Non-pigmented ciliary epithelial cell (primary cell): ENCODE measurements around the gene LRRC27.

ENCODE experiments used
- DNase-seq: peaks from one replicate; pipeline ENCODE4 v3.0.0-alpha.2; 2010; ENCODE audit warnings: low read depth

The LRRC27 gene

DNA sequence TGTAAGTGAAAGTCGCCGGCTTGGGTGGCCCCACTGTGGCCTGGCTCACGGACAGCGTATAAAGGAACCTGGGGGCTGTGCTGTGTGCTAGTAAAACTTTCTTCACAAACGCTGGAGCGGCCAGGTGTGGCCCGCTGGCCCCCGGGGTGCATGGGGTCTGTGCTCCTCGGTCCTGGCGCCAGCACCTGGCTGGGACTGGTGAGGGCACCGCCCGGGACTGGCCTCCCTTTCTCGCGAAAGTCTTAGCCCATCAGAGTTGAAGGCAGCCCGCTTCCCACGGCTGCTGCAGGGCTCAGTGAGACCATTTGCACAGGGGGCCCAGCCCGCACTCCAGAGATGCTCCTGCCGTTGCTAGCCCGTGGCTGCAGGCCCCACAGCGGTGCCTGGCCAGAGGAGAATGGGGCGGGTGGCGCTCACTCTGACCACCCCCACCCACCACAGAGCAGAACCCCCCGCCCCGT is 70.8 kb downstream of the LRRC27 start:
- DNase-seq = no peak

DNA sequence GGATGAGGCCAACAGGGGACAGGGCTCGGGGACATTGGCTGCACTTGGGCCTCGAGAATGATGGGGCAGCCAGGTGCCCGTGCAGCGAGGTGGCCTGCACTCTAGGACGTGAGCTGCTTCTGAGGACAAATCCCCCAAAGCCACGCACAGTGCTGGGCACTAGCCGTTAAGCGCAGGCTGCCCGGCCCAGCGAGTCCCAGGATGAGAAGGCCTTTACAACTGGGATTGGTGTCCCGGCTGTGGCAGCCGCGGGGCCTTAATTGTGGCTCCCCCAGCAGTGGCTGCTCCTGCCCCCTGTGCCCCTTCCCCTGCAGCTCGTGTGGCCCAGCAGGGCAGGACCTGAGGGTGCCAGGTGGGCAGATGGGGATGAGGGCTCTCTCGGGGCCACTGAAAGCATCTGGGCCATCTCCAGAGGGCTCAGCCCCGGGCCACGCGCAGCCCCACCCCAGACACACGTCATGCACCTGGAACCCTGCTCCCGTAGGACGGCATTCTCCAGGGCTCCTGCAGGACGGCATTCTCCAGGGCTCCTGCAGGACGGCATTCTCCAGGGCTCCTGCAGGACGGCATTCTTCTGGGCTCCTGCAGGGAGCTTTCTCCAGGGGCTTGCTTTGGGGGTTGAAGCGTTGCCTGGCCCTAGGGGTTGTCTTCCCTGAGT is 71.6 kb downstream of the LRRC27 start:
- no peak for DNase-seq

DNA sequence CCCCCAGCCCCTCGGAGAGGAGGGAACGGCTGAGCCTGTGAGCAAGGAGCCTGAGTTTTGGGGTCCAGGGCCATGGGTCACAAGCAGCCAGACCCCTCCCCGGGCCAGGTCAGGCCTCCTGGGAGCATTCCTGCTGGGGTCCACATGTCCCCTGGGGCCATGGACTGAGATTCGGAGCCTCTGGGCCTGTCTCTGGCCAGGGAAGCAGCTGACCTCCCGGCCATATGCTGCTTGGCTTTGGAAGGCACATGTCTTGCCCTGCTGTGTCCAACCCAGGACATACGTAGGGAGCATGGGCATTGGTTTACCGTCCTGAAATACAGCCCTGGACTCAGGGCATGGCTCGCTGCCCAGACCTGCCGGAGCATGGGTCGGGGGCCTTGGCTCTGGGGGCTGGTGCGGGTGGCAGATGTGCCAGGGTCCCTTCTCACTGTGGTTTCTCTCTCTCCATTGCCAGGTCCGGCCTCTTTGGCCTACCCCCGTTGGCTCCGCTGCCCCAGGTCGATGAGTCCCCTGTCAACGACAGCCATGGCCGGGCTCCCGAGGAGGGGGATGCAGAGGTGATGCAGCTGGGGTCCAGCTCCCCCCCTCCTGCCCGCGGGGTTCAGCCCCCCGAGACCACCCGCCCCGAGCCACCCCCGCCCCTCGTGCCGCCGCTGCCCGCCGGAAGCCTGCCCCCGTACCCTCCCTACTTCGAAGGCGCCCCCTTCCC is 72.3 kb downstream of the LRRC27 start:
- no peak for DNase-seq

DNA sequence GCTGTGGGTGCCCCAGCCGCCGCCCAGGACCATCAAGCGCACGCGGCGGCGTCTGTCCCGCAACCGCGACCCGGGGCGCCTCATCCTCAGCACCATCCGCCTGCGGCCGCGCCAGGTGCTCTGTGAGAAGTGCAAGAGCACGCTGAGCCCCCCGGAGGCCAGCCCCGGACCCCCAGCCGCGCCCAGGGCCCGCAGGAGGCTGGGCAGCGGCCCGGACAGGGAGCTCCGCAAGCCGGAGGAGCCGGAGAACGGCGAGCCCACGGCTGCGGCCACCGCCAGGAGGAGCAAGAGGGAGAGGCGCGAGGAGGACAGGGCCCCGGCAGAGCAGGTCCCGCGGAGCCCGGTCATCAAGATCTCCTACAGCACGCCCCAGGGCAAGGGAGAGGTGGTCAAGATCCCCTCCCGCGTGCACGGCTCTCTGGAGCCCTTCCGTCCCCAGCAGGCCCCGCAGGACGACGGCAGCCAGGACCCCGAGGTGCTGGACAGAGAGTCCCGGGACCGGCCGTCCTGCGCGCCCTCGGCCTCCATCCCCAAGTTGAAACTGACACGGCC is 73.0 kb downstream of the LRRC27 start:
- DNase-seq = no peak

DNA sequence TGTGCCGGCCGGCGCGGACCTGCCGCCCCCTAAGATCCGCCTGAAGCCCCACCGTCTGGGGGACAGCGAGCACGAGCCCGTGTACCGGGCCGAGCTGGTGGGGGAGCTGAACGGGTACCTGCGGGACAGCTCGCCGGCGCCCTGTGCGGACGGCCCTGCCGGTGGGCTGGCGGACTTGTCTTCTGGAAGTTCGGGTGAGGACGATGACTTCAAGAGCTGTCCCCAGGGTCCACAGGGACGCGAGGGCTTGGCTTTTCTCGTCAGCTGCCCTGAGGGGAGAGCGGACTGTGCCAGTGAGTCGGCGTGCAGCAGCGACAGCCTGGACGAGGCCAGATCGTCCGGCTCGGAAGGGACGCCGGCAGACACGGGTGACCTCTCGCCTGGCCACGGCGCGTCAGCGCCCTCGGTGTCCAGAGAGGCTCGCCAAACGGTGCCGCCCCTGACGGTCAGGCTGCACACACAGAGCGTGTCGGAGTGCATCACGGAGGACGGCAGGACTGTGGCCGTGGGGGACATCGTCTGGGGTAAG is 73.5 kb downstream of the LRRC27 start:
- DNase-seq = no peak

DNA sequence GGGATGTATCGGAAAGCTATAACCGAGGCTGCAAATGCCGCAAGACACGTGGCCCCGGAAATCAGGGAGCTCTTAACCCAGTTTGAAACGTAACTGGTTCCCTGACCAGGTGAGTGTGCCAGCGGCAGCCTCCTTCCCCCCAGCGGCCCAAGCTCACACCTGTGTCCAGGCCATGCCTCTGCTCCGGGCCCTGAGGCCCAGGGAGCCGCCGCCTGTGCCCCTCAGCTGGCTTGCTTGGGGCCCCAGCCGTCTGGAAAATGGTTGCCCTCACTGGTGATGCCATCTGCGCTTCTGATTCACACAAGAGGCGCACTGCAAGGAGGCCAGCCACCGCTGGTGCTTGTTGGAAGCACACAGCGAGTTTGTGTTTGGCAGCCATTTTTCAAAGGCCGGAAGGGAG is 74.2 kb downstream of the LRRC27 start:
- DNase-seq = no peak

DNA sequence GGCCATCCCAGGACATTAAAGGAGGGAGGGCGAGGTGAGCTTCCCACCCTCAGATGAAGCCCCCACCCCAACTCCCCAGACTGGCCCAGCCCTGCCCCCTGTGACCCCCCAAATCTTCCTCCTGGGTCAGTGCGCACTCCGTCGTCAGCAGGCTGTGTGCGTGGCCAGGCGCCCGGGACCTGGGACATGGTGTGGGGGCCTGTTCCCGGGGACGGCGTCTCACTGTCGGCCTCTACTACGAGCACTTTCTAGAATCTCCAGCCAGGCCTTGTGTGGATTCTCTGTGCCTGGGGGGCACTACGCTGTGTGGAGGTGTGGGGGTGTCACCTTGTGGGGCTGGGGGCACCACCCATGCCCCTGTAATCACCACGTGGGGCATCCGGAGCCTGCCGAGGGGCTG is 74.8 kb downstream of the LRRC27 start:
- DNase-seq = no peak

DNA sequence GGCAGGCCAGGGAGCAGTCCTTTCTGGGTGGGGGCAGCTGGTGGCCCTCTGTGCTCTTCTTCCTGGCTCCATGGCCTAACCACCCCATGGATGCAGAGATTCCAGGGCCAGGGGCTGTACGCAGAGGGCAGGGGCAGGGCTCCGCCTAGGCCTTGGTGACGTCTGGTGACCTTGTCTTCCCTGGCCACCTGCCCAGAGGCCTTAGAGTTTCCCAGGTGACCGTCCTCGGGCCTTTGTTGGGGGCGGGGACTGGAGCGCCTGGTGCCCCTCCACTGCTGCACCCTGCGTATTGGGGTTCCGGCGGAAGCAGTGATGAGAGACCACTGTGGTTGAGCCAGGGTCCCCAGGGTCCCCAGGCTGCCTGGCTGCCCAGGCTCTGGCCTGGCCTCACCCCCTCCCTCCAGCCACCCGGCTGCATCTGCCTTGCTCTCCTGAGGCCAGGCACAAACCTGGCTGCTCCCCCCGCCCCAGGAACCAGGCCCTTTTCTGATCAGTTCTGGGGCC is 75.3 kb downstream of the LRRC27 start:
- DNase-seq = no peak

DNA sequence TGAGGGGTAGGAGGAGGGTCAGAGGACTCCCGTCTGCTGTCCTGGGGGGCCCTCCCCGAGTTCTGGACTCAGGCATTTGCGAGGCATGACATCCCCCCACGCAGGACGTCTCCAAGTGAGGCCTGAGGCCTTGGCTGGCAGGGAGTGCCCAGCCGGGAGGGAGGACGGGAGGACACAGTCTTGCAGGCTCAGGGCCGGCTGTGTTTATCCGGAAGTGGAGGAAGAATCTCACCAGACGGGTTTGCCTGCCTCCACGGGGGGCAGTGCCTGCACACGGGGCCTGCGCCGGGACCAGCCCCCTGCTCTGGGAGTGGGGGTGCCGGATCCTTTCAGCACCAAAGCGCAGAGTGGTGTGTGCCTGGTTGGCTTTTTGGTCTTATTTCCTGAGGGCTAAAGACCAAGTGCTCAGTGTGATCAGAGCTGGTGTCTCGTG is 75.9 kb downstream of the LRRC27 start:
- no peak for DNase-seq

DNA sequence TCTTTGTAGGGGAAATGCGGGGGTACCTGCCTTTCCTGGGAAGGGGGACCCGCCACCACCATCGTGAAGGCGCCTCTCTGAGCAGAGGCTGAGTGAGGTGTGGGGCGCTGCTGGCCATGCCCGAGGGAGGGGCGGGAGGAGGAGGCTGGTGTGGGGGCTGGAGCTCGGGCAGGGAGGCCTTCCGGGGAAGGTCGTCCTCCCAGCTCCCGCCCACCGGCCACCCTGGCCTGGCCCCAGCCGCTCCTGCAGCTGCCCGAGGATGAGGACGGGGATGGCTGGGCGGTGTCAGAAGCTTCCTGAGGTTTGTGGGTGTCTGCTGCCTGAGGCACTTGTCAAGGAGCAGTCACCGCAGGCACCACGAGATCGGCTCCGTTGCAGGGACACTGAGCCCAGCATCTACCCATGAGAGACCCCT is 76.4 kb downstream of the LRRC27 start:
- no peak for DNase-seq

DNA sequence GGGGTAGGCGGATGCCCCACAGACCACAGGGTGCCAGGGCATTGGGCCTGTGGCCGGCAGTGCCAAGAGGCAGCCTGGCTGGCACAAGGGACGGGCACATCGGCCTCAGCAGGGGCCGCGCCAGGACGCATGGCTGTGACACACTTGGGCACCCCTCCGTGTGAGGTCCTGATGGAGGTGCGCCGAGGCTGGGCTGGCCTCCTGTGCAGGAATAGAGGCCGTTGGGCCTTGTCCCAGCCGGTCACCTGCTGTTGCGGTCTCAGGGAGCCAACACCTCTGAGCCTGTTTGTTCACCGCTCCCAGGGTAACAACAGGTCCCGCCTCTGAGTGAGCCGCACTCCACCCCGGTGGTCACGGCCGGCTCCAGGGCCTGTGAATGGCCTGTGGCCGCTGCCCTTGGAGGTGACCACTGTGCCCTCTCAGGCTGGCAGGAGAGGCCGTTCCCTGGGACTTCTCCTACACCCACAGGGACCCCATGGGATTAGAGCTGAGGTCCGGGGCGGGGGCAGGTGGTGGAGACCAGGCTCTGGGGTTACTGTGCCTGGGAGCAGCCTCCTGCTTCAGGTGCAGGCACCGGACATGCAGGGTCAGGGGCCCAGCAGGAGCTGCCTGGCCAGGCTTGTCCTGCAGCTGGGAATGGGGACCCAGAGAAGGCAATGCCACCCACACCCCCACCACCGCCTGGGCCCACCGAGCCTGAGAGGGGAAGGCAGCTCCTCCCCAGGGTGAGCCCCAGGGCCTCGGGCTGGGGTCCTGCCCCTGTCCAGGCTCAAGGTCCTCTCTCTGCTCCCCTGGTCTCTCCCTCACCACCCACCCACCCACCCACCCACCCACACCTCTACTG is 77.1 kb downstream of the LRRC27 start:
- no peak for DNase-seq

DNA sequence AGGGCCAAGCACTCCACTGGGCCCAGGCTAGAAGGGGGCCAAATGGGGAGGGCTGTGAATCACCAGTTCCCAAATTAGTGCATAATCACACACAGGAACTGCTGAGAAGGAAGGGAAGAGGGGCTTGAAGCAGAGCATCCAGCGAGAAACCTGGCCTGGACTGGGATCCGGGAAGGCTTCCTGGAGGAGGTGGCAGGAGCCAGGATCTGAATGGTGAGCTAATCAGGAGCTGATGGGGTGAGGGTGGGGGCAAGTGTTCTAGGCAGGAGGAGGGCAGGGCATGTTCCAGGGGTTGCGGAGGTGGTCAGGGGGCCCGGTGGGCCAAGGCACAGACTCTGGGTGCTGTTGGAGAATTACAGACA is 77.7 kb downstream of the LRRC27 start:
- DNase-seq = no peak

DNA sequence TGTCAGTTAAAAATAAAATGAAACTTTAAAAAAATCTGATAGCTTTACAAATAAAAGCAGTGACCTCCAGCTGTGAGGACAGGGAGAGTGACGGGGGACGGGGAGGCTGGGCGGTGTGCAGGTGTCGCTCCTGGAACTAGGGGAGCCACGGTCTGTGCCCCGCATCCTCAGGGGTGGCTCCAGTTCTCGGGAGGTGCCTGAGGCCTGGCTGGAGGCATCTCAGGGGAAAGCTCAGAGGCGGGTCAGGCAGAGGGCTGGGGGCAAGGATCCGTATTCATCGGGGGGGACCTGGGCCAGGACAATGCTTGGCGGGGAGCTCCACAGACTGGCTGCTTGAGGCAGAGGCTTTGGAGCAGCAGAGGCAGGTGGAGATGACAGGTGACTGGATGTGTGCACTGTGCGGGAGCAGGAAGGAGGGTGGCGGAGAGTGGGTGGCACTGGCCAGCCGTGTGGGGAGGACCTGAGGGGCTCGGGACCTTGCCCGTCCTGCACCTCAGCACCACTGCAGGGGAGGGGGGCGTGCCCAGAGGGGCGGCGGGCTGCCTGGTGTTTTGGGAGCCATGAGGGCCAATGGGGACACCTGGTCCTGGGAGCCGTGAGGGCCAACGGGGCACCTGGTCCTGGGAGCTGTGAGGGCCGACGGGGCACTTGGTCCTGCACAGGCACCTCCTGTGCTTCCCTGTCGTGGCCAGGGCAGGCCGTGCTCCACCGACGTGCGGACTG is 78.2 kb downstream of the LRRC27 start:
- no peak for DNase-seq

DNA sequence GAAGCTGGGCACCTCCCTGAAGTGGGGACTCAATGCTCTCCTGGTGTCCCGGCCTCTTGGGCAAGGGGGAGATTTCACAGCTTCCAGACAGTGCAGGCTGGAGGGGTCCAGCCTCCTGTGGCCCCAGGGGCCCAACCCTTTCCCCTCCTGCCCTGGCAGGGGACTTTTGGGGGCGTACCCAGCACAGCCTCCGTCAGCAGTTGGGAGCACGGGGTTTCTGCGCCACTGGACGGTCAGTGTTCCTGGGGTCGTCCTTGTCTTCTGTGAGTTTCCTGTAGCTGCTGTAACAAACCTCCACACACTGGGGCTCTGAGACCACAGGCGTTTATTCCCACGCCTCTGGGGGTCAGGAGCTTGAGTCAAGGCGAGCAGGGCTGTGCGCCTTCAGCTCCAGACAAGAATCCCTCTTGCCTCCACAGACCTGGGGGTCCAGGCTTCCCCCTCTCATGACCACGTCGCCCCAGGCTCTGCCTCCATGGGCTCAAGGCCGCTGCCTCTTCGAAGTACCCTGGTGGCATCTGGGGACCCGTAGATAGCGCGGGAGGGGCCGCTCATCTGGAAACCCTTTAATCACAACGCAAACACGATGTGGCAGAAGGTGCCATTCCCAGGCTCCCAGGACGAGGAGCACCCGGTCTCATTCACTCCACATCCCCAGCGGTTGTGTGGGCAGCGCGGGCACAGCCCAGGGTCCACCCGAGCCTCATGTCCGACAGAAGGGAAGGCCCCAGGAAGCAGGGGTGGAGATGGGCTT is 79.0 kb downstream of the LRRC27 start:
- no peak for DNase-seq

DNA sequence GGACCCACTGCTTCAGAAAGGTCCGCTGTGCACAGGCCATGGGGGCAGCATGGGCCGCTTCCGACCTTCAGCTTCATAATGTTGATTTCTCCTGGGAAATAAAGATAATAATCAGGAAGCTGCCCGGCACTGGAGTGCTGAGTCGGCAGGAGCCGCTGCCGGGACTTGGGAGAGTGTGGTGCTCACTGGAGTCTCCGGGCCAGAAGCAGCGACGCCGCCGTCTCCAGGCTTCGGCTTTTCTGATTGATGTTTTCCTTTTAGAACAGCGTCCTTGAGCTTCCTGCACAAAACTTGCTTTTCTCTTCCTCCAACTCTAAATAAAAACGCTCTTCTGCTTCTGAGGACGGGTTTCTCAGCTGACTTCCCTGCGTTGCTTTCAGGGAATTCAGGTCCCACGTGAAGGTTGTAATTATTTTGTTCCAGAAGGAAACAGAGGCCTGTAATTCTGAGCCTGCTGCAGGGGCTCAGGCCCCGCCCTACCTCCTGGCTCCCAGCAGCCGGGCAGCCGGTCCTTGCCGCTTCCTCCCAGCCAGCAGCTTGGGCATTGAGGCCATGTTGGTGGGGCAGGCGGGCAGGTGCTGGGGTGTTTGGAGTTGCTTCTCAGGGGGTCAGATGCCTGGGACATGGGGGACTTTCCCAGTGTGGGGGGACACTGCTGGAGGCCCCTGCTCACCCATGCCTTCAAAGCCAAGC is 79.7 kb downstream of the LRRC27 start:
- DNase-seq = no peak

DNA sequence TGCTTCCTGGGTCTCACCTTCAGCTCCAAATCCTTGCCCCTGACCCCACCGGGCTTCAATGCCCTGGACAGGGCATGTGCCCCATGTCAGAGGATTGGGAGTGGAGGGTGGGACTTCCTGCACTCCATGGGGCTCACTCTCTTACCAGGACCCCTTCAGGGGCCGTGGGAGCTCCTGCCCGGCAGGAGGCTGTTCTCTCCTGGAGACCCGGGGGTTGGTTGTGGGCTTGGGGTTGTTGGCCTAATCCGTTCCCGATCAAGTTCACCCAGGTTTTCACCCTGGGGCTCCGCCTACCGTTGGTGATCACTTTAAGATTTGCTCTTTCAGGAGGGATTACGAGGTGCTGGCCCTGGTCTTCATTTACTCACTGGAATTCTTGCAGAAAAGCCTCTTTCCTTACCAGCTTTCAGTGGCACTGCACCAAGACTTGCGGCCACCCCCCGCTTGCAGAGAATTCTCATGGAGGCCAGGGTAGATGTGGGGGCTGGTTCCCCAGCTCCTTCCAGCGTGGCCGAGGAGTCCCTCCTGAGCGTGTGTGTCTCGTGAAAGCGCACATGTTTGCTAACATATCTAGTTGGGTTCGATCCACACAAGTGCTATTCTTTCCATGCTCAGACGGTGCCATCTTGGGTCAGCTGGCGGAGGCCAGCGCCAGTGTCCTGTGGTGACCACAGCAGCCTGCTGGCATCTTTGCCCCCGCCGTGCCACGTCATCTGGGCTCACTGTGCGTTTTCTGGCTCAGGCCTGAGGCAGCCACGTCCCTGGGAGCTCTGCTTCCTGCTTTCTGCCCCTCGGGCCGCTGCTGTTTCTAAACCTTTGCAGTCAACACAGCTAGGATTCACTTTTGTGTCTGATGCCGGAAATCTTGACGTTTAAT is 80.6 kb downstream of the LRRC27 start:
- DNase-seq = no peak

DNA sequence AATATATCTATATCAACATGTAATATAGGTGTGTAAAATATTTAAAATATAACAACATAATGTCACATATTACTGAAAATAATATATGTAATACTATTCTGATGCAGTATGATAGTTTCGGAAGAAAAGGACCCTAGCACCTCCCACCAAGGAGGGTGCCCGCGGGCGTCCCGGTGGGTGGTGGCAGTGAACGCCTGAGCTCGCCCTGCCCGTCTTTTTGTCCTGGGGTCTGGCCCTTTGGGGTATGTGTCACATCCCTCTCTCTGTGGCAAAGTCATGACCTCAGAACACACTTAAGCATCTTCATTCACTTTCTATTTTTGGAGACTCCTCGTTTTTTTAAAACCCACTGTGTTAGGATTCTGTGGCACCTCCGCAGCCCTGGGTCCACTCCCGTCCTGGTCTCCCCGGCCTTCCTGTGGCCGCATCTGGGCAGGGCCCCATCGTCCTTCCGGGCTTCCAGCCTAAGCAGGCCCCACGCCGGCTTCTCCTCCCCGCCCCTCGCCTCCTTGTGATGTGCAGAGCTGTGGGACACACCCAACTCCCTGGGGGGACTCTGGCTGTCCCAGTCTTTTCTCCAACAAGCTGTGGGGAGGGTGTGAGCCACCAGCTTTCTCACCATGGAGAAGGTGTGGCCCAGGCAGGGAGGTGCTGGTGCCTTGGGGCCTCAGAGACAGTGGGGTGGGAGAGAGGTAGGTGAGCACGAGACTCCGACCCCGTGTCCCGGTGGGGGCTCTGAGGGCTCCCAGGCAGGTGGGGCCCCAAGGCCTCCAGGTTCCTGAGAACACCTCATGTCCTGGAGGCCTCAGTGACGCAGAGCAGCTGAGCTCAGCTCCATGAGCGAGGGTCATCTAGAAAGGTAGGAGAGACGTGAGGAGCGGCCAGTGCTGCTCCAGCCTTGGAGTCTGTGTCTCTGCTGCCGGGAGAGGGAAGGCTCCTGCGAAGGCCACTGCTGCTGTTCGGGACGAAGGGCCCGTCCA is 81.5 kb downstream of the LRRC27 start:
- no peak for DNase-seq
